T-helper 2 cell treated with Interferon-gamma antibody and Interleukin-4, amounts not matched to agents 5 μg/mL and 100 μg/mL, for 36 hours (primary cell): ENCODE data around the gene SLC46A1.
"Not testable (repeated sequence)": the region's sequence is repeated elsewhere in the genome, so short reads cannot be mapped to it uniquely, and the experiment has no call there.

ENCODE experiments used
- DNase-seq: peaks from one replicate; pipeline ENCODE4 v3.0.0; 2021; ENCODE audit warnings: low spot score
- H3K27ac Mint-ChIP-seq: one replicate; pipeline ENCODE4 v1.8.0; 2021; ENCODE audit warnings: mild to moderate bottlenecking, mixed read lengths
- H3K27me3 Mint-ChIP-seq: one replicate; pipeline ENCODE4 v1.8.0; 2021; ENCODE audit warnings: low read depth, mixed read lengths
- H3K36me3 Mint-ChIP-seq: one replicate; pipeline ENCODE4 v1.8.0; 2021; ENCODE audit warnings: low read depth, mixed read lengths
- H3K4me1 Mint-ChIP-seq: one replicate; pipeline ENCODE4 v1.8.0; 2021; ENCODE audit warnings: low read depth, mixed read lengths
- H3K4me3 Mint-ChIP-seq: one replicate; pipeline ENCODE4 v1.8.0; 2022; ENCODE audit warnings: mild to moderate bottlenecking, moderate library complexity, mixed read lengths
- H3K9me3 Mint-ChIP-seq: one replicate; pipeline ENCODE4 v1.8.0; 2021; ENCODE audit warnings: mixed read lengths

SLC46A1 gene

DNA sequence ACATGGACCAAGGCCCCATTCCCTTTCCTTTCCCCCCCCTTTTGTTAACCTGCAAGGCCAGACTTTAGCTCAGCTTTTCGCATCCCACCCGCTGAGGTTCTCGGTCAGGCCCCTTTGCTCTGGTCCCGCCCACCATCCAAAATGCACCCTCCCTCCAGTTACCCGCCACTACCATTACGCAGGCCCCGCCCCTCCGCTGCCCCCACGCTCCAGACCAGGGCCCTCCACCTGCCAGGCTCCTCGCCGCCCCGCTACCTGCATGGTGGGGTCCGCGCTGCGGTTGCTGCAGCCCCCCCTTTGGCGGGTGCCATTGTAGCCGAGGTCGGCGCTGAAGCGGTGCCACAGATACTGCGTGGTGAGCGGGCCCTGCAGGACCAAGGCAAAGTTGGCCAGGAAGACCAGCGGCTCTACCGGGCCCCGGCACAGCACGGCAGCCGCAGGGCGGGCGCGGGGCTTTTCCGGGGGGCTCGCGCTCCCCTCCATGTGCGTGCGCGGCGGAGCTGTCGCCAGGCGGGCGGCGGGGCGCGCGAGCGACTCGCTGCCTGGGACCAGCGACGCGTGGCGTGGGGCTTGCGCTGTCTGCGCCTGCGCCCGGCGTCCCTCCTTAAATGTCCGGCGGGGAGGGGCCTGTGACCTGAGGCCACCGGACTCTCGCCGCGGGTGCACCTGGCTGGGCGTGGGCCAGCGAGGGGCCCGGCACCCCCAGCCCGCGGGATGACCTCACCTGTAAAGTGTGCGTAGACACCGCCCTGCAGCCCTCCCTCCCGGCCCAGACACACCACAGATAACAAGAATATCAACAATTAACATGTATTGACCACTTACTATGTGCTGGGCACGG, at the start of gene SLC46A1:
Gene SLC46A1, minus strand, starts transcription at position 581 of the 841 bp plus-strand sequence. Its CDS starts 98 bp downstream, at position 483.
- peak within 1 kb of the TSS; percentile 77 for H3K4me3 Mint-ChIP-seq
- H3K27me3 Mint-ChIP-seq, result peaks cover 9% of the 10 kb centered on the region
- H3K9me3 Mint-ChIP-seq, result no peaks in the 10 kb centered on the region
- H3K36me3 Mint-ChIP-seq, result no peaks in the 10 kb centered on the region
- no peak within 1 kb of the TSS for H3K27ac Mint-ChIP-seq
- peaks cover 6% of the 10 kb centered on the region for H3K4me1 Mint-ChIP-seq
- peak; percentile 50 for DNase-seq

GRCh38 chr17:28449859-28450258, 43.8 kb upstream of the SLC46A1 start:
- Mint-ChIP-seq H3K9me3 (no peaks in the 10 kb centered on the region), H3K27ac (no peak overlapping the region), H3K27me3 (peaks cover 34% of the 10 kb centered on the region), H3K36me3 (no peaks in the 10 kb centered on the region), H3K4me3 (no peak overlapping the region), H3K4me1 (no peaks in the 10 kb centered on the region)
- DNase-seq, result no peak

GRCh38 chr17:28447396-28447760, 41.4 kb upstream of the SLC46A1 start:
- H3K36me3 Mint-ChIP-seq, result no peaks in the 10 kb centered on the region
- H3K9me3 Mint-ChIP-seq, result no peaks in the 10 kb centered on the region
- H3K27ac Mint-ChIP-seq, result no peak overlapping the region
- peaks cover 29% of the 10 kb centered on the region for H3K27me3 Mint-ChIP-seq
- H3K4me1 Mint-ChIP-seq, result no peaks in the 10 kb centered on the region
- no peak overlapping the region for H3K4me3 Mint-ChIP-seq
- DNase-seq, result no peak

GRCh38 chr17:28446716-28447395, 40.8 kb upstream of the SLC46A1 start:
- Mint-ChIP-seq H3K9me3 (no peaks in the 10 kb centered on the region), H3K27me3 (peaks cover 30% of the 10 kb centered on the region), H3K27ac (no peak overlapping the region), H3K4me3 (no peak overlapping the region), H3K4me1 (no peaks in the 10 kb centered on the region), H3K36me3 (no peaks in the 10 kb centered on the region)
- DNase-seq, result no peak

- H3K9me3 Mint-ChIP-seq, result no peaks in the 10 kb centered on the region
- H3K4me1 Mint-ChIP-seq, result no peaks in the 10 kb centered on the region
- H3K4me3 Mint-ChIP-seq, result no peak overlapping the region
- H3K27me3 Mint-ChIP-seq, result peaks cover 18% of the 10 kb centered on the region
- DNase-seq, result no peak
- no peaks in the 10 kb centered on the region for H3K36me3 Mint-ChIP-seq
- no peak overlapping the region for H3K27ac Mint-ChIP-seq
Observed at GRCh38 chr17:28443901-28444638, 38.1 kb upstream of the SLC46A1 start.

DNA sequence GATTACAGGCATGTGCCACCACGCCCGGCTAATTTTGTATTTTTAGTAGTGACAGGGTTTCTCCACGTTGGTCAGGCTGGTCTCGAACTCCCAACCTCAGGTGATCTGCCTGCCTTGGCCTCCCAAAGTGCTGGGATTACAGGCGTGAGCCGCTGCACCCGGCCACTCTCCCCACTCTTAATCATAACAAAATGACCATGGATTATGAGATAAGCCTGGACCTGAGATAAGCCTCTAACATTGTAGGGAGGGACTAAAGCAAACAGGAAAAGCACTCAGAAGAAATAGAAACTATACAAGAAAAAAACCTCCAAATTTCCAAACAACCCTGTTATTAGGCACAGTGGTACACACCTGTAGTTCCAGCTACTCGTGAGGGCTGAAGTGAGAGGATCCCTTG, 28.3 kb upstream of the SLC46A1 start:
- H3K4me3 Mint-ChIP-seq, H3K9me3 Mint-ChIP-seq, H3K4me1 Mint-ChIP-seq, H3K36me3 Mint-ChIP-seq, H3K27ac Mint-ChIP-seq, DNase-seq: not testable (repeated sequence)
- H3K27me3 Mint-ChIP-seq, result peaks cover 28% of the 10 kb centered on the region

GRCh38 chr17:28433721-28434120, 27.7 kb upstream of the SLC46A1 start:
- Mint-ChIP-seq H3K36me3 (no peaks in the 10 kb centered on the region), H3K27ac (no peak overlapping the region), H3K9me3 (no peaks in the 10 kb centered on the region), H3K4me3 (no peak overlapping the region), H3K27me3 (peaks cover 28% of the 10 kb centered on the region), H3K4me1 (no peaks in the 10 kb centered on the region)
- no peak for DNase-seq

- peaks cover 16% of the 10 kb centered on the region for H3K27me3 Mint-ChIP-seq
- not testable (repeated sequence) for H3K27ac Mint-ChIP-seq, H3K9me3 Mint-ChIP-seq, H3K4me1 Mint-ChIP-seq, H3K4me3 Mint-ChIP-seq, DNase-seq, H3K36me3 Mint-ChIP-seq
Observed at GRCh38 chr17:28427982-28428381, 22.0 kb upstream of the SLC46A1 start.

GRCh38 chr17:28427371-28427770, 21.4 kb upstream of the SLC46A1 start:
- H3K27ac Mint-ChIP-seq, result no peak overlapping the region
- H3K27me3 Mint-ChIP-seq, result peaks cover 16% of the 10 kb centered on the region
- H3K4me3 Mint-ChIP-seq, result no peak overlapping the region
- no peaks in the 10 kb centered on the region for H3K36me3 Mint-ChIP-seq
- H3K4me1 Mint-ChIP-seq, result no peaks in the 10 kb centered on the region
- H3K9me3 Mint-ChIP-seq, result no peaks in the 10 kb centered on the region
- DNase-seq, result no peak

- H3K4me1 Mint-ChIP-seq, result no peaks in the 10 kb centered on the region
- DNase-seq, result no peak
- H3K4me3 Mint-ChIP-seq, result no peak overlapping the region
- H3K27ac Mint-ChIP-seq, result no peak overlapping the region
- peaks cover 10% of the 10 kb centered on the region for H3K27me3 Mint-ChIP-seq
- no peaks in the 10 kb centered on the region for H3K36me3 Mint-ChIP-seq
- no peaks in the 10 kb centered on the region for H3K9me3 Mint-ChIP-seq
Observed at GRCh38 chr17:28426081-28426519, 20.1 kb upstream of the SLC46A1 start.

GRCh38 chr17:28425206-28425605, 19.2 kb upstream of the SLC46A1 start:
- no peaks in the 10 kb centered on the region for H3K9me3 Mint-ChIP-seq
- no peak for DNase-seq
- peaks cover 4% of the 10 kb centered on the region for H3K27me3 Mint-ChIP-seq
- H3K36me3 Mint-ChIP-seq, result no peaks in the 10 kb centered on the region
- no peak overlapping the region for H3K4me3 Mint-ChIP-seq
- no peaks in the 10 kb centered on the region for H3K4me1 Mint-ChIP-seq
- H3K27ac Mint-ChIP-seq, result no peak overlapping the region

DNA sequence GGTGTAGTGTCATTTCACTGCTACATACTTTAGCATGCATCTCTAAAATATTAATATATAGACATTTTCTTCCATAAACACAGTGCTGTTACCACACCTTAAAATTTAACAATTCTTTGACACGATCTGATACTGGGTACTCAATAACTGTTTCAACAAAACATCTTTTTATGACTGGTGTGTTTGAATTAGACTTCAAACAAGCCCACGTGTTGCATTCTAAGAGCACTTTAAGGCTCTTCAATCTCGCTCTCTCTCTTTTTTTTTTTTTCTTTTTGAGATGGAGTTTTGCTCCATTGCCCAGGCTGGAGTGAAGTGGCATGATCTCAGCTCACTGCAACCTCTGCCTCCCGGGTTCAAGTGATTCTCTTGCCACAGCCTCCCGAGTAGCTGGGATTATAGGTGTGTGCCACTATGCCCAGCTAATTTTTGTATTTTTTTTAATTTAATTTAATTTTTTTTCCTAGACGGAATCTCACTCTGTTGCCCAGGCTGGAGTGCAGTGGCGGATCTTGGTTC, 15.8 kb upstream of the SLC46A1 start:
- no peaks in the 10 kb centered on the region for H3K9me3 Mint-ChIP-seq
- no peak for DNase-seq
- peaks cover 4% of the 10 kb centered on the region for H3K27me3 Mint-ChIP-seq
- no peak overlapping the region for H3K4me3 Mint-ChIP-seq
- H3K4me1 Mint-ChIP-seq, result no peaks in the 10 kb centered on the region
- H3K36me3 Mint-ChIP-seq, result no peaks in the 10 kb centered on the region
- no peak overlapping the region for H3K27ac Mint-ChIP-seq

DNA sequence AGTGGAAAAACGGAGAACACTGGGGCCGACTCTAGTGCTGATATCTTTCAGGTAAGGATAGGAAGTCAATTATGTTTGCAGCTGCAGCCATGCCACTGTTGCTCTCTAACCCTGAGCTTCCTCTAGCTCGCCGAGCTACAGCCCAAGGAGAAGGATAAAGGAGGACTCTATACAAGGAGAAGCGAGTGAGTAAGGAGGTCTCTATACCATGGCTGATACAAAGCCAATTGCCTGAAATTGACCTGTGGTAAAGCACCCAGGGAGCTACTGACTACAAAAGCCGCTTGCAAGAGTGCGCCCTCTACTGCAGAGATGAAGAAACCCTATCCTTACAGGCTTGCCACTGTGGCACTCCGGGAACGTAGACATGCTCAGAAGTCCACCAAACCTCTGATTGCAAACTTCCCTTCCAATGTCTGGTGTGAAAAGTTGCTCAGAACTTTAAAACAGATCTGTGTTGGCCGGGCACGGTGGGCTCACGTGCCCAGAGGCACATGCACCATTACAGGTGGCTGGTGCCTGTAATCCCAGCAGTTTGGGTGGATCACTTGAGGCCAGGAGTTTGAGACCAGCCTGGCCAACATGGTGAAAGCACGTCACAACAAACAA, 10.8 kb upstream of the SLC46A1 start:
- Mint-ChIP-seq H3K27ac (no peak overlapping the region), H3K4me1 (peaks cover 1% of the 10 kb centered on the region), H3K27me3 (peaks cover 15% of the 10 kb centered on the region), H3K36me3 (no peaks in the 10 kb centered on the region), H3K9me3 (no peaks in the 10 kb centered on the region), H3K4me3 (no peak overlapping the region)
- peak; percentile 40 for DNase-seq
